LoVo (cell line): ENCODE measurements around the gene JARID2.
A peak's percentile ranks its signal among the peaks of the same experiment; 100 is the strongest.

Source experiments
- DNase-seq: peaks from one replicate; pipeline ENCODE4 v3.0.0-alpha.2; 2016; ENCODE audit warnings: low spot score

Gene JARID2

GRCh38 chr6:15421945-15422733, 176.3 kb downstream of the JARID2 start:
- DNase-seq: no peak

GRCh38 chr6:15423286-15423993, 177.6 kb downstream of the JARID2 start:
- no peak for DNase-seq

GRCh38 chr6:15425947-15426346, 180.1 kb downstream of the JARID2 start:
- no peak for DNase-seq

GRCh38 chr6:15426395-15426794, 180.5 kb downstream of the JARID2 start:
- DNase-seq: no peak

GRCh38 chr6:15426901-15427300, 181.0 kb downstream of the JARID2 start:
- no peak for DNase-seq

GRCh38 chr6:15427331-15428070, 181.6 kb downstream of the JARID2 start:
- DNase-seq: no peak

- DNase-seq: no peak
Observed at GRCh38 chr6:15429141-15430110, 183.6 kb downstream of the JARID2 start.

GRCh38 chr6:15430186-15430585, 184.3 kb downstream of the JARID2 start:
- DNase-seq: no peak

GRCh38 chr6:15430931-15431405, 185.1 kb downstream of the JARID2 start:
- no peak for DNase-seq

- peak; percentile 54 for DNase-seq
Observed at GRCh38 chr6:15431762-15432483, 186.1 kb downstream of the JARID2 start.

- no peak for DNase-seq
Observed at GRCh38 chr6:15433511-15433861, 187.6 kb downstream of the JARID2 start.

GRCh38 chr6:15434263-15434662, 188.4 kb downstream of the JARID2 start:
- DNase-seq: no peak

- no peak for DNase-seq
Observed at GRCh38 chr6:15434823-15435380, 189.0 kb downstream of the JARID2 start.

- DNase-seq: no peak
Observed at GRCh38 chr6:15435468-15435867, 189.6 kb downstream of the JARID2 start.

GRCh38 chr6:15436451-15436850, 190.6 kb downstream of the JARID2 start:
- DNase-seq: no peak

GRCh38 chr6:15437090-15437635, 191.3 kb downstream of the JARID2 start:
- DNase-seq: no peak

- DNase-seq: no peak
Observed at GRCh38 chr6:15439410-15440025, 193.6 kb downstream of the JARID2 start.

- no peak for DNase-seq
Observed at GRCh38 chr6:15440040-15440439, 194.2 kb downstream of the JARID2 start.

GRCh38 chr6:15441215-15441868, 195.5 kb downstream of the JARID2 start:
- peak; percentile 46 for DNase-seq
